ELF-1 (cell line): ENCODE measurements around the gene RCAN1.
"Not testable (repeated sequence)": the region's sequence is repeated elsewhere in the genome, so short reads cannot be mapped to it uniquely, and the experiment has no call there.

Experiments
- DNase-seq: peaks from one replicate; pipeline ENCODE4 v3.0.0-alpha.2; 2016; ENCODE audit warnings: low read depth, low spot score

Gene RCAN1

GRCh38 chr21:34517039-34517438, 97.9 kb downstream of the RCAN1 start:
- DNase-seq: no peak

GRCh38 chr21:34514576-34515115, 100.3 kb downstream of the RCAN1 start:
- no peak for DNase-seq

- DNase-seq: no peak
These were observed 101.7 kb downstream of the RCAN1 start for GRCh38 chr21:34513129-34513675.

GRCh38 chr21:34511787-34512455, 103.0 kb downstream of the RCAN1 start, which contains the start of gene KCNE1:
Gene KCNE1, minus strand, starts transcription at chr21:34512210. Its CDS starts 62,576 bp downstream, at chr21:34449634.
- no peak for DNase-seq

- DNase-seq: no peak
These were observed 103.7 kb downstream of the RCAN1 start for GRCh38 chr21:34511181-34511580.

GRCh38 chr21:34510148-34511142, 104.5 kb downstream of the RCAN1 start:
- peak; percentile 86 for DNase-seq

GRCh38 chr21:34509151-34509550, 105.8 kb downstream of the RCAN1 start:
- no peak for DNase-seq

- no peak for DNase-seq
These were observed 110.3 kb downstream of the RCAN1 start for GRCh38 chr21:34504595-34504994.

- no peak for DNase-seq
These were observed 112.3 kb downstream of the RCAN1 start for GRCh38 chr21:34502480-34503106.

- DNase-seq: no peak
These were observed 113.2 kb downstream of the RCAN1 start for GRCh38 chr21:34501716-34502115.

- no peak for DNase-seq
These were observed 114.7 kb downstream of the RCAN1 start for GRCh38 chr21:34500191-34500590.

- DNase-seq: peak; percentile 38
These were observed 115.8 kb downstream of the RCAN1 start for GRCh38 chr21:34499116-34499515.

- no peak for DNase-seq
These were observed 116.3 kb downstream of the RCAN1 start for GRCh38 chr21:34498623-34499022.

- not testable (repeated sequence) for DNase-seq
These were observed 131.1 kb downstream of the RCAN1 start for GRCh38 chr21:34483854-34484253.

GRCh38 chr21:34483435-34483834, 131.5 kb downstream of the RCAN1 start:
- DNase-seq: not testable (repeated sequence)

GRCh38 chr21:34467333-34467732, 147.6 kb downstream of the RCAN1 start:
- not testable (repeated sequence) for DNase-seq
